Measurements from ENCODE around the gene AGBL4. TPM values are rescaled to one million over a fixed set of nuclear protein-coding genes. Genes with fewer than 3 reads are reported as not detected.

Gene AGBL4
- total RNA-seq, 1 experiment from 2014 or later: not detected

- H3K36me3 ChIP-seq (ENCODE audit: control insufficient read depth, insufficient read depth, low read length): no peaks in the 10 kb centered on the region
- intact Hi-C loops (cut with micrococcal nuclease; ENCODE audit: unreplicated experiment): no loop called here
- no peak for TF ChIP-seq CTCF (IDR thresholded peaks at IDR 0.05; ENCODE audit: insufficient read depth in 1 of 2, low read depth in 1 of 2, low read length in 1 of 2, severe bottlenecking in 1 of 2, unreplicated experiment in 1 of 2)
- no peak overlapping the region for H3K27ac Mint-ChIP-seq (ENCODE audit: unreplicated experiment)
- ChIA-PET CTCF (no interaction called here), POLR2A (no interaction called here)
- no TSS peak for BruUV-seq (replicated peaks)
- no peaks in the 10 kb centered on the region for H3K9me3 ChIP-seq
- H3K27me3 ChIP-seq (replicated peaks; ENCODE audit: control insufficient read depth, insufficient read depth, low read length): no peaks in the 10 kb centered on the region
- no peak overlapping the region for H3K4me3 ChIP-seq (ENCODE audit: low read depth, low read length)
- DNase-seq: no peak
- no peaks in the 10 kb centered on the region for H3K27me3 Mint-ChIP-seq (ENCODE audit: insufficient read depth, unreplicated experiment)
- peaks cover 14% of the 10 kb centered on the region for H3K9me3 Mint-ChIP-seq (ENCODE audit: unreplicated experiment)
- H3K4me1 ChIP-seq: no peaks in the 10 kb centered on the region
- H3K4me1 Mint-ChIP-seq (ENCODE audit: low read depth, unreplicated experiment): no peaks in the 10 kb centered on the region
- H3K4me3 Mint-ChIP-seq (ENCODE audit: unreplicated experiment): no peak overlapping the region
- no peaks in the 10 kb centered on the region for H3K36me3 Mint-ChIP-seq (ENCODE audit: insufficient read depth, unreplicated experiment)
These were observed 295.4 kb downstream of the AGBL4 start for GRCh38 chr1:49728377-49728776.

GRCh38 chr1:49723662-49724061 is 300.1 kb downstream of the AGBL4 start:
- no peaks in the 10 kb centered on the region for H3K4me1 Mint-ChIP-seq (ENCODE audit: low read depth, unreplicated experiment)
- H3K27ac Mint-ChIP-seq (ENCODE audit: unreplicated experiment): no peak overlapping the region
- no peak overlapping the region for H3K4me3 Mint-ChIP-seq (ENCODE audit: unreplicated experiment)
- intact Hi-C loops (cut with micrococcal nuclease; ENCODE audit: unreplicated experiment): no loop called here
- ChIA-PET CTCF (no interaction called here), POLR2A (no interaction called here)
- peaks cover 4% of the 10 kb centered on the region for H3K9me3 Mint-ChIP-seq (ENCODE audit: unreplicated experiment)
- no TSS peak for BruUV-seq (replicated peaks)
- no peak for TF ChIP-seq CTCF (IDR thresholded peaks at IDR 0.05; ENCODE audit: insufficient read depth in 1 of 2, low read depth in 1 of 2, low read length in 1 of 2, severe bottlenecking in 1 of 2, unreplicated experiment in 1 of 2)
- no peaks in the 10 kb centered on the region for H3K36me3 ChIP-seq (ENCODE audit: control insufficient read depth, insufficient read depth, low read length)
- no peak for DNase-seq
- H3K27me3 Mint-ChIP-seq (ENCODE audit: insufficient read depth, unreplicated experiment): no peaks in the 10 kb centered on the region
- no peaks in the 10 kb centered on the region for H3K9me3 ChIP-seq
- H3K36me3 Mint-ChIP-seq (ENCODE audit: insufficient read depth, unreplicated experiment): no peaks in the 10 kb centered on the region
- H3K4me3 ChIP-seq (ENCODE audit: low read depth, low read length): no peak overlapping the region
- no peaks in the 10 kb centered on the region for H3K4me1 ChIP-seq
- no peaks in the 10 kb centered on the region for H3K27me3 ChIP-seq (replicated peaks; ENCODE audit: control insufficient read depth, insufficient read depth, low read length)

GRCh38 chr1:49694251-49694827 is 329.4 kb downstream of the AGBL4 start:
- no peak for TF ChIP-seq CTCF (IDR thresholded peaks at IDR 0.05; ENCODE audit: insufficient read depth in 1 of 2, low read depth in 1 of 2, low read length in 1 of 2, severe bottlenecking in 1 of 2, unreplicated experiment in 1 of 2)
- ChIA-PET CTCF (no interaction called here), POLR2A (no interaction called here)
- H3K36me3 Mint-ChIP-seq (ENCODE audit: insufficient read depth, unreplicated experiment): no peaks in the 10 kb centered on the region
- H3K27me3 Mint-ChIP-seq (ENCODE audit: insufficient read depth, unreplicated experiment): no peaks in the 10 kb centered on the region
- BruUV-seq (replicated peaks): no TSS peak
- H3K27ac Mint-ChIP-seq (ENCODE audit: unreplicated experiment): no peak overlapping the region
- no peaks in the 10 kb centered on the region for H3K4me1 ChIP-seq
- no peak overlapping the region for H3K4me3 Mint-ChIP-seq (ENCODE audit: unreplicated experiment)
- H3K9me3 Mint-ChIP-seq (ENCODE audit: unreplicated experiment): no peaks in the 10 kb centered on the region
- intact Hi-C loops (cut with micrococcal nuclease; ENCODE audit: unreplicated experiment): no loop called here
- no peak for DNase-seq
- no peaks in the 10 kb centered on the region for H3K9me3 ChIP-seq
- H3K27me3 ChIP-seq (replicated peaks; ENCODE audit: control insufficient read depth, insufficient read depth, low read length): no peaks in the 10 kb centered on the region
- no peaks in the 10 kb centered on the region for H3K4me1 Mint-ChIP-seq (ENCODE audit: low read depth, unreplicated experiment)
- no peaks in the 10 kb centered on the region for H3K36me3 ChIP-seq (ENCODE audit: control insufficient read depth, insufficient read depth, low read length)
- no peak overlapping the region for H3K4me3 ChIP-seq (ENCODE audit: low read depth, low read length)
